SHP77 treated with DMSO at 0.1 percent for 48 hours (cell line): ENCODE measurements around the gene SSUH2.

ENCODE experiments used
- DNase-seq: peaks from one replicate; lab custom pipeline; 2025; lab: John Stamatoyannopoulos, UW

The SSUH2 gene

DNA sequence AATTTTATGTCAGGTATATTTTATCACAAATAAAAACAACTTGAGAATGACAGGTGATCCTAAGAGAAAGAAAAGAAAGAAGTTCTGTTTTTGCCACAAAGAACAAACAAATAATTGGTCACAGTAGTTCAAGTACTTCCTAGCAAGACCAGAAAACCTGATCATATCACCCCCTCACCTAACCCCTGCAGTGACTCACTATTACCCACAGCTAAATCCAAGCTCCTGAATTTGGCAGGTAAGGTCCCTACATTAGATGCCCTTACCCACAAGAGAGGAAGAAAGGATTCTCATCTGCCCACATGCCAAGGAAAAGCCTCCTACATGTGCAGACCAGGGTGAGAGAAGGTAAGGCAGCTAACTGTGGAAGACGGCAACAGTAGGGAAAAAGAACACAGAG lies 4.4 kb downstream of the SSUH2 start:
- DNase-seq = no peak

DNA sequence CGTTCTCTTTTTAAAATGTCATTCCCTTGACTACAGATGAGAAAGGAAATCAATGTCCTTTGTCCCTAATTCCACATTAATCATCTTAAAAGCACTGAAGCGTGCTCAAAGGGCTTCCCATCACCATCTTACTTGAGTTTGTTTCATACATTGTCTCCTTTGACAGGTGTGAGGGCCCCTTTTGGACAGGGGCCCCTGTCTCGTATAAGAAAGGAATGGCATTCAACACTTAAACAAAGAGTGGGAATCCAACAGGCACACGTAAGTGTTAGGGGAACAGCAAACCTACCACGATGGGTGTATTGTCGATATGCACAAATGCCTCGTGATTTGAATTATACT lies 5.0 kb downstream of the SSUH2 start:
- DNase-seq = no peak

- DNase-seq = no peak
Observed at GRCh38 chr3:8638994-8639658, 5.5 kb downstream of the SSUH2 start.

- no peak for DNase-seq
Observed at GRCh38 chr3:8637348-8637747, 7.2 kb downstream of the SSUH2 start.

DNA sequence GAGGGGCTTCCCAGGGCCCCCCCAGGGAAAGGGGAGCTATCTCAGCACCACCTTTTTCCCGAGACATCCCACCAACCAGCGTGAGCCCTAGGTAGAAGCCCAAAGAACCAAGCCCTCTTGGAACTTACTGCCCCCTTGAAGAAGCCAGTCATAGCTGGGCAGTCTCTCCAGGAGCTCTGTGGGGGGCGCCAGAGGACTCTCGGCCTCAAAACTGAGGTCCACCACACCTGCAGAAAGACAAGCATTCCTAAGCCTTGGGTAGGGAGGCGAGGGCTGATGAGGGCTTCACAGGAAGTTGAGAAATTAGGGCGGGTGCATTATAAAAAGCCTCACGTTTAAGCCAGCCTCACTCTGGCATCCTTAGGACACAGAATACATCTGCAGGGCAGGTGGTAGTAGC lies 9.0 kb downstream of the SSUH2 start:
- DNase-seq = no peak

- DNase-seq = no peak
Observed at GRCh38 chr3:8635125-8635524, 9.5 kb downstream of the SSUH2 start.

DNA sequence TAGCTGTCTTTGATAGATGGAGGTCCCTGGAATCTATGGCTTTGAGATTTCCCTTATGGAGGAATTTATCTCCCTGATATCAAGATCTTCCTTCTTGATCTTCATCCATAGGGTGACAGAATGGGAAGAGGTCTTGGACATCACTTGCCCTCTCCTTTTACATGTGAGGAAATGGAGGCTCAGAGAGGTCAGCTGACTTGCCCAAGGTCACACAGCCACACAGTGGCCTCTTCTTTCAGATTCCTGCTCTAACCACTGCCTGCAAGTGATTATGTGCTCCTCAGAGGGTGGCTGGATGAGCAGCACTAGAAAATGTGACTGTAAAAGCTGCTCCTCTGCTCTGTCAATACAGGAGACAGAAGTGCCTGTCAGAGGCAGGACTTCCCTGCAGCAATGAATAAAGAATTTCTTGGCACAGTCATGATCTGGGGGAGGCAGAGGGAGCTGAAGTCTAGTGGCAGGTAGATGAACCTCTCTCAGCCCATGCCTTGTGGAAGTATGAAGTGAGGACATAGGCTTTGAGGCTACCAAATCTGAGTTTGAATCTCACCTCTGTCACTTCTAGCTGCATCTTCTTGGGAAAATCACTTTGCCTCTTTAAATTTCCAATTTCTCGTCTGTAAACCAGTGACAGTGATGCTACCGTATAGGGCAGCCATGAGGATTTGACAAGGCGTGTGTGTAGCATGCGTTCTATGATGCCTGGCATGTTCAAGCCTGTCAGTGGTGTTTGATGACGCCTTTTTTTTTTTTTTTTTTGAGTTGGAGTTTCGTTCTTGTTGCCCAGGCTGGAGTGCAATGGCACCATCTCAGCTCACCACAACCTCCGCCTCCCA lies 12.0 kb downstream of the SSUH2 start:
- DNase-seq = no peak

- no peak for DNase-seq
Observed at GRCh38 chr3:8631661-8632060, 12.9 kb downstream of the SSUH2 start.

- DNase-seq = no peak
Observed at GRCh38 chr3:8629151-8630021, 15.2 kb downstream of the SSUH2 start.

- no peak for DNase-seq
Observed at GRCh38 chr3:8627949-8628348, 16.6 kb downstream of the SSUH2 start.

DNA sequence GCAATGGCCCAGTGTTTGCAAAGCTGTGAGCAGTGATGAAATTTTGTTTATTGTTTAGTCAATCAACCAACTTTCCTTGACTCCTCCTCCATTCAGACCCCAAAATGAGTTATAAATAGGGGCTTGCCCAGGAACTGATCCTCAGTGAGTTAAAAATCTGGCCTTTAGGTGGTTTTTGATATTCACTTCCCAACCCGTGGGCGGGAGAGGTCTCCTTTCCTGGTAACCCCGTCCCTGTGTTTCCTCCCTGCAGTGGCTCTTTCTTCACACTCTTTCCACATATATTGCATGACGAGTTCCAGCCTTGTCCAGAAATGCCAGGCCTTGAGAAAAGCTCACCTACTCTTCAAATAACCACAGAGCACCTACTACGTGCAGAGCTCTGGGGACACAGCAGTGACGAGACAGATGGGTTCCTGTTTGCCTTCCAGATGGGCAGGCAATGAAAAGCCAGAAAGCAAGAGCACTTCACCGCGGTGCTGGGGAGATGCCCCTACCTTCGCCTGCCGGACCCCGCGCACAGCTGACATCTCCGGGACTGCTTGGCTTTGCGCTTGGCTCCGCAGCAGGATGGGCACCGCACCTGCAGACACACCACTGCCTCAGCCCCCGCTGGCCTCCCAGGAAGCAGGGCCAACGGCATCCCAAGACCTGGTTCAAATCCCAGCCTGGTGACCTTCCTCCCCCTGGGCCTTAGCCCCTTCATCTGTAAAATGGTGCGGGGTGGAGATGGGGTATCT lies 17.2 kb downstream of the SSUH2 start:
- no peak for DNase-seq

GRCh38 chr3:8625991-8626390 lies 18.6 kb downstream of the SSUH2 start:
- DNase-seq = no peak

DNA sequence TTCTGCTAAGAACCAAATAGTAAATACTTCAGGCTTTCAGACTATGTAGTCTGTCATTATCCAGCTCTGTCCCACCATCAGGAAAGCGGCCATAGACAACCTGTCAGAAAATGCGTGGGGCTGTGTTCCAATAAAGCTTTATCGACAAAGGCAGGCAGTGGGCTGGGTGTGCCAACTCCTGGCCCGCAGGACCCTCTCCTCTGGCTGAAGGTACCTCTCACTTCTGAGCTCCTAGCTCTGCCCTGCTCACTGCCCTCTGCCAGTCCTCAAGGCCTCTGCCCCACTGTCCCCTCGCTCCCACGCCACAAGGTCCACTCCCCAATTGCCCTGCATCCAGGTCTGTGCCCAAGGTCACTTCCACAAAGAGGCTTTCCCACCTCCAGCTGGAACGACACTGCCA lies 20.0 kb downstream of the SSUH2 start:
- DNase-seq = no peak

DNA sequence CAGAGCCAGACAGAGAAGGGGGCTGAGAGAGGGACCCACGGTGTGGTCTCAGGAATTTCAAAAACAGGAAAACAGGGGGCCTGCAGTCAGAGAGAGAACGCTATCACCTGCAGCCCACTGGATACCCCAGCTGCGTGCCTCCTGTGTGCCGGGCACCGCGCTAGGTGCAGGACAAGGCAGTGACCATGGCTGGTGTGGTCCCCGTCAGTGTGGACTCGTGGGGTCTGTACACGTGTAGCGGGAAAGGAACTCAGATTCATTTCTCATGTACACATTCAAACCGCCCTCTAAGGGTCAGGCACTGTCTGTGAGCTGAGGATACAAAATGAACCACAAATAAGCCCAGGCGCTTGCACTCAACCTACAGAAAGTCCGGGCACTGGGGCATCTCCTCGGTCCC lies 20.9 kb downstream of the SSUH2 start:
- no peak for DNase-seq

DNA sequence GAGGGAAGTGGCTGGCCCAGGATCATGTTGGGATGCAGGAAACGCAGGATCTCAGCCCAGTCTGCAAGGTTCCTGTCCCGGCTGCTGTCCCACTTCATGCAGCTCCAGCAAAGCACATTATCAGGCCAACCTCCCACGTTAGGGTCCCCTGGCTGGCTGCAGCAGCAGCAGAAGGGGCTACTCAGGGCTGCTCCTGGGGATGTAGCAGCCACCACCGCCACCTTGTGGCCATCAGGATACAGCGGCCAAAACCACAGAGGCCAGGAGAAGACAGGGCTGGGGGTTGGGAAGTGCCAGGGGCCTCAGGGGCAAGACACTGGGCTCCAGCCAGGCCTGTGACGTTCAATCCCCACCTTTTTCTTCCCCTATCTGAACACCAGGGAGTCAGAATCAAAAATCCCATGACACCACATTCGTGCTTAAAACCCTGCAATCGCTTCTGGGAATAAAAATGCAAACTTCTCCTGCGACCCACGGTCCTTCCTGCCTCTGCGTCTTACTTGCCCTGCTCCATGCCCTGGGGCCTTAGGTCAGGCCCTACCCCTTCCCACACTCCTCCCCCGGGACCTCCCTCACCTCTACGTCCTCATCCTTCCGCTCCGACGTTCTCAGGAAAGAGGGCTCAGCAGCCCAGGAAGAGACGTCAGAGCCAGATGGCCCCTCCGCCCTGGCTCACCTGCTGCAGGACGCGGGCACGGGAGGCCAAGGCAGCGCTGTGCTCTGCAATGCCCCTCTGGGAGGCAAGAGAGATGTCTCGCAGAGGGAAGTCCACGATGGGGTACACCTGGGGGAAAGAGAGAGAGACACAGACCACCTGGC lies 21.5 kb downstream of the SSUH2 start:
- peak; percentile 51 for DNase-seq

DNA sequence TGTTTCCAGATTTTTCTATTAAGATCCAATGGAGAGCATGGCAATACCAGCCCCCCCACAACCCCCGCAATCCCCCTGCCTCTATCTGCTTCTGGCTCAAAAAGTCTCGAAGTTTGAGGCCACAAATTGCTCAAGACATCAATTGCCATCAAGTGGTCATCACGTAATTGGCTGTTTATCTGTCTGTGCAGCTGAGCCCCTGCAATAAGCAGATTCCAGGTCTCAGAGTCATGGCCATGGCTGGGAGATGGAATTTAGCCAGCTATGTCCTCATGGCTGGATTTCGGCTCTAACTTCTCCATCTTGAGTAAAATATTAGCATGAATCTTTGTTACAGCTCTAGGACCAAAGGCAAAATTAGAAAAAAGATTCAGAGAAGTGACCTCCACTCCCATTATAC lies 22.7 kb downstream of the SSUH2 start:
- no peak for DNase-seq

DNA sequence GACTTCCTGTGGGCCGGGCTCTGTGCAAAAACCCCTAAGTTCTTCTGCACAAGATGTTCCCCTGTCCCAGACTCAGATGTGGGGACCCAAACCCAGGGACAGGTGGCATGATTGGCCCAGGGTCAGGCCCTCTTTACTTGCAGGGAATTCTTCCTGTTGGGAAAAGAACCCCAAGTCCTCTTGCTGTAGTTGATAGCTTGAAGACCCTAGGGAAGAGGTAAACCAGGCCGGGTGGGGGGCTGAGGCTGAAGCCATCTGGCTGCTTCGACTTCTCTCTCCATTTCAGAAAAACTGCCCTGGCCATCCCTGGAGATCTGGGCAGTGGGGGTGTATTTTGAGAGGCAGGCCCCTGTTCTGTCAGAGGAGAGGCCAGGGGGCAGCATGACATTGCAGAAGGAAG lies 23.5 kb downstream of the SSUH2 start:
- no peak for DNase-seq

DNA sequence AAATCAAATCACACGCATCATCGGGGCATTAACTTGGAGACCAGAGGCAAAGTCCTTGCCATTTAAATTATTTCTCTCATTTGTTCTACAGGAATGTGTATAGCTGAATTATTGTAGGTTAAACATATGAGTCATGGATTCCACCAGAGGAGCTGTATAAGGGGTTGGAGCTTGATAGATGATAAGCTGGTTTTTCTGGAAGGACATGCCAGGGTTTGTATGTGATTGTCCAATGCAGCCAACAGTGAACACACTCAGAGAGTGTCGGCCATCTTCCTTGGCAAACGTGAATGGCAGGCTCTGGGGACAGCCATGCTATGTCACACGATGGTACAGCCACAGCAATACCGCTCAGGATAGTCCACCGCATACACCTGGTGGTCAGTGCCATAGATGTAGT lies 25.1 kb downstream of the SSUH2 start:
- DNase-seq = no peak

DNA sequence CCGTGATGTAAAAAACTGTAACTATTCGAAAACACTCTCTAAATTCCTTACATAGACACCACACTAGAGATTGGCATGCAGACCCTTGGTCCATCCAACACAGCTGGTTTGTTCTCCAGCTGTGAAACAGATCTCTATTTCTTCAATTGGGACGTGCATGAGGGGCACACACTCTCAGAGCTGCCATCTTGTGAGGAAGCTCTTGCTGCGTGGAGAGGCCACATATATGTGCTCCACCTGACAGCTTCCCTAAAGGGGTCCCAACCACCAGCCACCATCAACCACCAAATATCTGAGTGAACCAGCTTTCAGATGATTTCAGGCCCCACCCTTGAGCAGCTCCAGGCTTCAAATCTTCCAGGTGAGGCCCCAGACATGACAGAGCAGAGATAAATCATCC lies 25.6 kb downstream of the SSUH2 start:
- no peak for DNase-seq

DNA sequence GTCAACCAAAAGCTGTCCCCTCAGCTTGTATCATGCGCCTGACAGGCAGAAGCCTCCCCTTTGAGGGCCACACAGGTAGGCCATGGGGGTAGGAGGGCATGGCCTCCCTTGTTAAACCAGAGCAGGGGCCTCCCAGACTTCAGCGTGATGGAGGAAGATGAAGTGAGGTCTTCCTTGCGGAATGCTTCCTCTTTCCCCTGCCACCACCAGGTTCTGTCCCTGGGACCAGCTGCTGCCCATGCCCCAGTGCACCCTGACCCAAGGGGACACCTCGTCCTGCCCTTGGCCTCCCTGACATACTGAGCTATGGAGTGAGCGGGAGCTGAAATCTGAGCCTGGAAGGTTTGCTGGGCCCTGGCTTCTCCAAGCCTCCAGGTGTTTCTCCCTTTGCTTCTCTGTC lies 26.7 kb downstream of the SSUH2 start:
- no peak for DNase-seq

DNA sequence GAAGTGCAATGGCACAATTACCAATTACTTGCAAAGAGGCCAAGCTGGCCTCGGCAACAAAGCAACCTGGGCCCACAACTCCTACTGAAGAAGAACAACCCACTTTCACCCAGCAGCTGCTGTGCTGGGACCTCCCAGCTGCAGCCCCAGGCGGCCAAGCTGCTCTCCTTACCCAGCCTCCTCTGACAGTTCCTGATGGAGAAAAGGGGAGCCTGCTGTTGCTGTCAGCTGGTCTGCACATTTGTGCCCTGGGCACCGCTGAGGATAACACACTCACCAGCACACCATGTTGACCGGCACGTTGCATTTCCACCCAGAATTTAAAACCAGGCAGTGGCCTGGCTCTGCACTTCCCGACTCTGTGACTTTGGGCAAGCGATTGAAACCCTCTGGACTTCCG lies 33.6 kb downstream of the SSUH2 start:
- no peak for DNase-seq
